Stomach (tissue), 9 donors: ENCODE results near the gene CASTOR1. TPM values are rescaled to one million over a fixed set of nuclear protein-coding genes. Genes with fewer than 3 reads are reported as not detected.

Experiments
- DNase-seq, 2 donors: peaks; one replicate each; pipeline versions ENCODE4 v3.0.0 to v3.0.0-alpha.2; 2013 to 2019
- H3K27ac ChIP-seq, 5 donors: fragments of 200-600 bp in 4 of 5; sonication (generic) in 4 of 5; one replicate each; pipeline ENCODE4 v1.5.1; 2013 to 2019; ENCODE audit warnings: mild to moderate bottlenecking in 1 of 5, moderate library complexity in 1 of 5
- H3K27me3 ChIP-seq, 3 donors: fragments of 200-600 bp; sonication (generic); one replicate each; pipeline ENCODE4 v1.5.1; 2017 to 2019; ENCODE audit warnings: mixed run types in 1 of 3
- H3K36me3 ChIP-seq, 4 donors: fragments of 200-600 bp; sonication (generic); 1 replicate in 3 of 4; 2 replicates in 1 of 4; pipeline ENCODE4 v1.5.1; 2016 to 2019
- H3K4me1 ChIP-seq, 4 donors: fragments of 200-600 bp; sonication (generic); one replicate each; pipeline ENCODE4 v1.5.1; 2016 to 2019
- H3K4me3 ChIP-seq, 4 donors: fragments of 200-600 bp; sonication (generic) in 3 of 4; one replicate each; pipeline ENCODE4 v1.5.1; 2016 to 2019; ENCODE audit warnings: mild to moderate bottlenecking in 1 of 4
- H3K9me3 ChIP-seq, 4 donors: fragments of 200-600 bp; sonication (generic); one replicate each; pipeline ENCODE4 v1.5.1; 2016 to 2019
- CTCF ChIP-seq, 7 experiments: fragments of 450-650 bp in 4 of 7; fragments of 200-600 bp in 3 of 7; sonication (generic) in 3 of 7; IDR thresholded peaks; one replicate each; pipeline ENCODE4 v1.5.1; 2016 to 2019; ENCODE audit warnings: antibody characterized with exemption in 7 of 7, control low read depth in 2 of 7, mild to moderate bottlenecking in 1 of 7
- EP300 ChIP-seq: sonication (generic); formaldehyde crosslinking; IDR thresholded peaks from one replicate; pipeline ENCODE4 v1.6.1; 2017; ENCODE audit warnings: antibody characterized with exemption
- POLR2A ChIP-seq, 4 donors: fragments of 450-650 bp; IDR thresholded peaks; one replicate each; pipeline ENCODE4 v1.6.1; 2016; ENCODE audit warnings: antibody characterized with exemption in 4 of 4, control low read depth in 2 of 4, mild to moderate bottlenecking in 1 of 4, moderate library complexity in 1 of 4
- POLR2AphosphoS5 ChIP-seq, 3 donors: sonication (generic); formaldehyde crosslinking; IDR thresholded peaks; one replicate each; pipeline ENCODE4 v1.6.1; 2016; ENCODE audit warnings: antibody characterized with exemption in 3 of 3
- WGBS, 5 donors: extraction: QIAGEN DNeasy Blood & Tissue Kit in 3 of 5; methylation state at CpG; one replicate each; pipeline versions ENCODE4 v1.1.5 to v1.1.7; 2013 to 2018; 5-methylcytosine and 5-hydroxymethylcytosine counted together
- intact Hi-C: fragments of 100-400 bp; cut with DNase I; formaldehyde crosslinking; loops from one replicate; pipeline ENCODE4 v1.15.1; 2023; ENCODE audit warnings: low total_unique reads
- polyA plus RNA-seq, 3 donors: library from polyadenylated mRNA; stranded (reverse); fragments of 200-250 nt; gene quantifications; one replicate each; pipeline ENCODE4 v1.2.3, GENCODE V29; 2013
- total RNA-seq, 5 donors: library from RNA; depleted of rRNA; stranded (reverse); fragments of >200 nt; gene quantifications; one replicate each; pipeline versions ENCODE4 v1.1.0 to v1.2.3, GENCODE V29; 2014 to 2016
- donor health status: healthy with polysubstance abuse.
- donor health status: Bipolar disorder and iron deficiency.
- donor health status: healthy.

The CASTOR1 gene
- total and polyA plus RNA-seq, 8 donors: 1.2 to 57.8 (median 5.3) TPM

GRCh38 chr22:30294066-30294465, 4.8 kb upstream of the CASTOR1 start:
- intact Hi-C loops: no loop called here
- no peak for DNase-seq
- Histone ChIP-seq H3K4me1 (peaks cover 49 to 54% (median 51%) of the 10 kb centered on the region in 4 donors), H3K27ac (no peak overlapping the region), H3K36me3 (peaks cover 49 to 76% (median 75%) of the 10 kb centered on the region in 4 donors), H3K4me3 (no peak overlapping the region), H3K9me3 (no peaks in the 10 kb centered on the region), H3K27me3 (no peaks in the 10 kb centered on the region)
- no peak for TF ChIP-seq POLR2AphosphoS5 (IDR thresholded peaks at IDR 0.05)
- no peak for TF ChIP-seq EP300
- TF ChIP-seq CTCF (IDR thresholded peaks at IDR 0.05): no peak
- no peak for TF ChIP-seq POLR2A (IDR thresholded peaks at IDR 0.05)
- 90 to 99% (median 96%) methylated on average over 4 to 9 of the region's 9 CpGs for WGBS, 5 donors

- Histone ChIP-seq H3K27ac (peak overlapping the region in 3 of 5 donors; percentile 89 to 97 (median 94)), H3K4me3 (no peak overlapping the region), H3K9me3 (no peaks in the 10 kb centered on the region), H3K4me1 (peaks cover 47 to 53% (median 51%) of the 10 kb centered on the region in 4 donors), H3K27me3 (no peaks in the 10 kb centered on the region), H3K36me3 (peaks cover 38 to 66% (median 65%) of the 10 kb centered on the region in 4 donors)
- TF ChIP-seq EP300: no peak
- TF ChIP-seq POLR2A (IDR thresholded peaks at IDR 0.05): no peak
- TF ChIP-seq CTCF (IDR thresholded peaks at IDR 0.05): no peak
- no peak for TF ChIP-seq POLR2AphosphoS5 (IDR thresholded peaks at IDR 0.05)
- intact Hi-C loops: no loop called here
- DNase-seq: no peak
- WGBS, 5 donors: 88 to 97% (median 93%) methylated on average over 5 to 7 of the region's 7 CpGs
Measured at GRCh38 chr22:30293026-30293425, 3.7 kb upstream of the CASTOR1 start.

GRCh38 chr22:30292069-30292970, 3.0 kb upstream of the CASTOR1 start:
- H3K36me3 ChIP-seq: peaks cover 37 to 59% (median 58%) of the 10 kb centered on the region in 4 donors
- no peak overlapping the region for H3K4me3 ChIP-seq
- no peak for DNase-seq
- TF ChIP-seq CTCF (IDR thresholded peaks at IDR 0.05) (no peak), POLR2AphosphoS5 (IDR thresholded peaks at IDR 0.05) (no peak)
- no peaks in the 10 kb centered on the region for H3K9me3 ChIP-seq
- WGBS, 5 donors: 76 to 90% (median 84%) methylated on average over 14 to 18 of the region's 18 CpGs
- intact Hi-C loops: no loop called here
- H3K4me1 ChIP-seq: peaks cover 41 to 53% (median 51%) of the 10 kb centered on the region in 4 donors
- peak overlapping the region in 4 of 5 donors; percentile 85 to 97 (median 92) for H3K27ac ChIP-seq
- no peaks in the 10 kb centered on the region for H3K27me3 ChIP-seq

DNA sequence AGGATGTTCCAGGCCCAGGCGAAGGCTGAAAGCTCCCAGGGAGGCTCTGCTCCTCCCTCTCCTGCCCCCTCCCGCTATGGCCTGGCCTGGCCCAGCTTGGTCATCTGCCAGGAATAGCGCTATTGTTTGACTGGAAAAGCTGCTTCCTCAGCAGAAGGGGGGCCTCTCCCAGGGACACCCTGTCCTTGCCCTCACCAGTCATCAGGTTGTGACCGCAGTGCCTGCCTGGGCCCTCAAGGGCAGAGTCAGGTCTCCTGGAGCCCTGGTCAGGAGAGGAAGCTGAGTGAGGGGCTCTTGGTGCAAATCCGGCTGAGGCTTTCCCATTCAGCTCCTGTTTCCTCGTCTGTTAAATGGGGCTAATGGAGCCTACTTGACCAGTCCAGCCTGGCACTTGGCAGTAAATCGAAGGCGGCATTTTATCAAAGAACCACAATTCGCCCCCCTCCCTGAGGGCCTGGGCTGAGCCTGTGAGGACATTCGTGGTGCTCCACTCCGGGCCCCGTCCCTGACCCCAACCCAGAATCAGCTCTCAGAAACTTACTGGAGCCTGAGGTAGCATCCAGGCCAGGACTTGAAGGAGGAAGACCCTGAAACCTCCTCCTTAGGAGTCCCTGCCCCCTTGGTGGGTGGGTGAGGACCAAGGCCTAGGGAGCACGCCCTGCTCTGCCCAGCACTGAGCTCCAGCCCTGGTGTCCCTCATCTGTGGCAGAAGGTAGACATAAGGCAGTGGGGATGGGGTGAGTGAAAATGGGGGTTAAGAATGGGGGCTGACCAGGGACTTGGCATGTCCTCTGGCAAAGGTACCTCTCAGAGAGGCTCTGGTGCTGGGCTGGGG, 2.0 kb upstream of the CASTOR1 start:
- TF ChIP-seq POLR2AphosphoS5 (IDR thresholded peaks at IDR 0.05) (peak; percentile 85 to 96 (median 92)), EP300 (peak; percentile 97), POLR2A (IDR thresholded peaks at IDR 0.05) (no peak), CTCF (IDR thresholded peaks at IDR 0.05) (peak in 1 of 7 experiments; percentile 26)
- DNase-seq: peak; percentile 88 to 91
- 28 to 50% (median 35%) methylated on average over 11 to 13 of the region's 13 CpGs for WGBS, 5 donors
- Histone ChIP-seq H3K4me1 (peaks cover 36 to 55% (median 48%) of the 10 kb centered on the region in 4 donors), H3K27me3 (no peaks in the 10 kb centered on the region), H3K36me3 (peaks cover 30 to 56% (median 51%) of the 10 kb centered on the region in 4 donors), H3K27ac (peak overlapping the region; percentile 85 to 97 (median 89)), H3K4me3 (no peak overlapping the region), H3K9me3 (no peaks in the 10 kb centered on the region)
- intact Hi-C loops: no loop called here
